Mesendoderm (in vitro differentiated cells): ENCODE measurements around the gene CHCHD6.

Experiments
- DNase-seq: peaks from one replicate; pipeline ENCODE4 v3.0.0; 2013
- H2AK5ac ChIP-seq: 2 replicates; pipeline ENCODE4 v1.6.1; 2013; ENCODE audit warnings: low read length, inconsistent platforms
- H2BK120ac ChIP-seq: 2 replicates; pipeline ENCODE4 v1.6.1; 2013; ENCODE audit warnings: low read depth, mild to moderate bottlenecking, low read length, moderate library complexity, mixed read lengths
- H2BK15ac ChIP-seq: replicated peaks from 2 replicates; pipeline ENCODE4 v1.6.1; 2013; ENCODE audit warnings: low read depth, mild to moderate bottlenecking, moderate library complexity
- H2BK5ac ChIP-seq: 2 replicates; pipeline ENCODE4 v1.6.1; 2013; ENCODE audit warnings: low read length, inconsistent platforms
- H3K18ac ChIP-seq: 2 replicates; pipeline ENCODE4 v1.6.1; 2013; ENCODE audit warnings: mild to moderate bottlenecking, low read length, mixed read lengths
- H3K23ac ChIP-seq: one replicate; pipeline ENCODE4 v1.6.1; 2013; ENCODE audit warnings: low read length
- H3K27ac ChIP-seq: 2 replicates; pipeline ENCODE4 v1.5.1; 2013; ENCODE audit warnings: low read depth, mild to moderate bottlenecking, inconsistent platforms, low read length, moderate library complexity
- H3K27me3 ChIP-seq: 2 replicates; pipeline ENCODE4 v1.6.1; 2013; ENCODE audit warnings: low read length, control low read depth, mild to moderate bottlenecking, inconsistent platforms; ENCODE audit not compliant: insufficient read depth, poor library complexity
- H3K36me3 ChIP-seq: 2 replicates; pipeline ENCODE4 v1.6.1; 2013; ENCODE audit warnings: low read length, inconsistent platforms; ENCODE audit not compliant: control insufficient read depth, insufficient read depth
- H3K4ac ChIP-seq: one replicate; pipeline ENCODE4 v1.6.1; 2013; ENCODE audit warnings: low read depth, mild to moderate bottlenecking, low read length, moderate library complexity
- H3K4me1 ChIP-seq: 2 replicates; pipeline ENCODE4 v1.6.1; 2013; ENCODE audit warnings: low read depth, low read length, inconsistent platforms; ENCODE audit not compliant: control insufficient read depth
- H3K4me2 ChIP-seq: 2 replicates; pipeline ENCODE4 v1.6.1; 2013; ENCODE audit warnings: low read length
- H3K4me3 ChIP-seq: 2 replicates; pipeline ENCODE4 v1.5.1; 2013; ENCODE audit warnings: mild to moderate bottlenecking, low read length
- H3K56ac ChIP-seq: one replicate; pipeline ENCODE4 v1.6.1; 2013; ENCODE audit warnings: low read length
- H3K79me1 ChIP-seq: 2 replicates; pipeline ENCODE4 v1.6.1; 2013; ENCODE audit warnings: low read length, inconsistent platforms
- H3K79me2 ChIP-seq: 2 replicates; pipeline ENCODE4 v1.6.1; 2013; ENCODE audit warnings: mild to moderate bottlenecking, low read length; ENCODE audit not compliant: control insufficient read depth, insufficient read depth
- H3K9ac ChIP-seq: 2 replicates; pipeline ENCODE4 v1.6.1; 2013; ENCODE audit warnings: low read length, inconsistent platforms
- H4K5ac ChIP-seq: one replicate; pipeline ENCODE4 v1.6.1; 2013; ENCODE audit warnings: low read length
- H4K8ac ChIP-seq: one replicate; pipeline ENCODE4 v1.6.1; 2013; ENCODE audit warnings: low read depth, mild to moderate bottlenecking, control low read depth, low read length, moderate library complexity
- WGBS: extraction: QIAGEN DNeasy Blood & Tissue Kit; methylation state at CpG from one replicate; pipeline ENCODE4 v1.1.7; 2013; ENCODE audit warnings: low lambda C conversion rate, missing lambda C conversion rate; ENCODE audit not compliant: insufficient coverage; ENCODE audit errors: extremely low coverage; 5-methylcytosine and 5-hydroxymethylcytosine counted together

The CHCHD6 gene

DNA sequence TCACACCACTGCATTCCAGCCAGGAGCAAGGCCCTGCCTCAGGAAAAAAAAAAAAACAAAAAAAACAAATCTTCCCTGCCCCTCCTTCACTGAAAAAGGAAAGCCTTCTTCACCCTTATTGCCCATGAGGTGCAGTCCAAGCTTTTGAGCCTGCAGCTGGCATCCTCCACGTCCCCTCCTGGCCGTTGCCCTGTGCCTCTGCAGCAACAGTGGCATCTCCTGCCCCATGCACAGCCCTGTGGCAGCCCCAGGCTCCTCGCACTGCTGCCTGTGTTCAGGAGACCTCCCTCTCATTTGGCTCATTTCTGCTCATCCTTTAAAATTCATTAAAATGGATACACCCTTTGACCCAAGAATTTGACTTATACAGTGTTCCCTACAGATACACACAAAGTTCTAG lies 206.2 kb downstream of the CHCHD6 start:
- Histone ChIP-seq H3K18ac (no peak overlapping the region), H4K5ac (no peak overlapping the region), H3K79me1 (no peaks in the 10 kb centered on the region), H3K23ac (no peak overlapping the region), H3K4me1 (no peaks in the 10 kb centered on the region), H3K9ac (no peak overlapping the region), H3K27me3 (no peaks in the 10 kb centered on the region), H3K56ac (no peak overlapping the region), H4K8ac (no peak overlapping the region), H3K4me2 (no peak overlapping the region), H3K79me2 (no peaks in the 10 kb centered on the region), H2BK5ac (no peak overlapping the region), H2BK120ac (no peak overlapping the region), H3K4me3 (no peak overlapping the region), H3K36me3 (no peaks in the 10 kb centered on the region), H3K4ac (no peak overlapping the region), H2AK5ac (no peak overlapping the region), H2BK15ac (no peak overlapping the region), H3K27ac (no peak overlapping the region)
- WGBS = no CpG with 5 or more reads among the region's 3 CpGs
- DNase-seq = no peak

DNA sequence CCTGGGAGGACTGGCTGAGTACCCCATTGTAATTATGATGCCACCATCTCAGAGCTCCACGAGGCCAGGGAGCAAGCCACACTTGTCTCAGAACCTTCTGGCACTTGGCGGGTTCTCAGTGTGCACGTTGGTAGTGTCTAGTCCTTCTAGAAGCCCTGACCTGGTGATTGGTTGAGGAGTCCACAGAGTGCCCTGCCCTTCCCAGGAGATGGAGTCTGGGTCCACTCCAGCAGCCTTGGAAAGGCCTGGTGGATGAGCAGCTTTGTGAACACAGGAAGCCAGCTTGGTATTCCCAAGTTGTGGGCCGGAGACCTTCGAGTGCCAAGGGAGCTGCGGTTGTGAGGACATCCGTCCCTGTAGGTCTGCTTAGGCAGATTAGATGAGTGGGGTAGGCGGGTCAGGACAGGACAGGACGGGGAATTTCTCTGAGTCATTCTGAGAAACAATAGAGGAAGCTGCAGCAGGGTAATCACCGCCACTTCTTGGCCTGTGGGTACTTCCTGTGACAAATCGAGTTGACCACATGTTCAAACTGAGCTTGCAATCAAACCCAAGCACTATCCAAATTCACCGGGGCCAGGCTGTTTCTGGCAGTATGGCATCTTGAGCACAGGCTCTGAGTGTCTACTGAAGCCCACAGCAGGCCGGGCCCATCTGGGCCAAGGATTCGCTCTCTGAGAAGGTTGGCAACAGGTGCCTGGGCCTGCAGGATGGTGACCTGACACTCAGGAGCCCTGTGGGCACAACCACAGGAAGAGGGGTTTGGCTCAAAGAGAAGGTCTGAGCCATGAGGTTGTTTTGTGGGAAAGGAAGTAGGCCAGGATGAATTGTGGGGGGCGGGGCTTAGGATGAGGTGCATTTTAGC lies 207.4 kb downstream of the CHCHD6 start:
- H3K4ac ChIP-seq = no peak overlapping the region
- H3K4me2 ChIP-seq = no peak overlapping the region
- no peak overlapping the region for H2BK5ac ChIP-seq
- H3K79me1 ChIP-seq = no peaks in the 10 kb centered on the region
- WGBS = no CpG with 5 or more reads among the region's 15 CpGs
- no peak overlapping the region for H2AK5ac ChIP-seq
- DNase-seq = peak; percentile 90
- H3K4me1 ChIP-seq = no peaks in the 10 kb centered on the region
- no peak overlapping the region for H4K8ac ChIP-seq
- H3K56ac ChIP-seq = peak overlapping the region; percentile 2
- H4K5ac ChIP-seq = no peak overlapping the region
- no peak overlapping the region for H3K18ac ChIP-seq
- no peaks in the 10 kb centered on the region for H3K79me2 ChIP-seq
- no peak overlapping the region for H3K4me3 ChIP-seq
- no peak overlapping the region for H3K27ac ChIP-seq
- no peak overlapping the region for H3K23ac ChIP-seq
- H3K9ac ChIP-seq = no peak overlapping the region
- H3K27me3 ChIP-seq = no peaks in the 10 kb centered on the region
- H2BK120ac ChIP-seq = no peak overlapping the region
- no peaks in the 10 kb centered on the region for H3K36me3 ChIP-seq
- H2BK15ac ChIP-seq = no peak overlapping the region

DNA sequence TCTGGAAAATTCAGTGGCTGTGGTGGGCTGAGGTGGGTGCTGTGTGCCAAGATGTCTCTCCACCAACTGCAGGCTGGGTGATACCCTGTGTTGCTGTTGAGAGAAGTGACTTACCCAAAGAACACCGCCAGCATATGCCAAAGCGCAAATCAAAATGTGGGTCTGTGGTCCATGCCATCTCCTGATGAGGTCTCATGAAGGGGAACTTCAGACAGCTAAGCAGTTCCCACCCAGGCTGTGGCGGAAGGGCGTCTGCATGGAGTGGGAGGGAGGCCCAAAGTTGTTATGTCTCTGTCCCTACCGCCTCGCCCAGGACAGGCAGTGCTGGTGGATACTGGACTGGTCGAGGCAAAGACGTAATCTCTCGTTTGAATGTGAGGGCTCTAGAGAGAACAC lies 208.0 kb downstream of the CHCHD6 start:
- no CpG with 5 or more reads among the region's 9 CpGs for WGBS
- no peaks in the 10 kb centered on the region for H3K4me1 ChIP-seq
- H3K27ac ChIP-seq = no peak overlapping the region
- H3K36me3 ChIP-seq = no peaks in the 10 kb centered on the region
- no peak overlapping the region for H4K5ac ChIP-seq
- H3K79me1 ChIP-seq = no peaks in the 10 kb centered on the region
- no peak overlapping the region for H4K8ac ChIP-seq
- no peak overlapping the region for H3K18ac ChIP-seq
- no peak overlapping the region for H2BK120ac ChIP-seq
- no peak for DNase-seq
- no peak overlapping the region for H2BK5ac ChIP-seq
- H3K79me2 ChIP-seq = no peaks in the 10 kb centered on the region
- no peak overlapping the region for H2AK5ac ChIP-seq
- no peak overlapping the region for H3K56ac ChIP-seq
- H3K23ac ChIP-seq = no peak overlapping the region
- H3K4me2 ChIP-seq = no peak overlapping the region
- H3K4ac ChIP-seq = no peak overlapping the region
- no peak overlapping the region for H3K4me3 ChIP-seq
- H3K27me3 ChIP-seq = no peaks in the 10 kb centered on the region
- H3K9ac ChIP-seq = no peak overlapping the region
- no peak overlapping the region for H2BK15ac ChIP-seq

DNA sequence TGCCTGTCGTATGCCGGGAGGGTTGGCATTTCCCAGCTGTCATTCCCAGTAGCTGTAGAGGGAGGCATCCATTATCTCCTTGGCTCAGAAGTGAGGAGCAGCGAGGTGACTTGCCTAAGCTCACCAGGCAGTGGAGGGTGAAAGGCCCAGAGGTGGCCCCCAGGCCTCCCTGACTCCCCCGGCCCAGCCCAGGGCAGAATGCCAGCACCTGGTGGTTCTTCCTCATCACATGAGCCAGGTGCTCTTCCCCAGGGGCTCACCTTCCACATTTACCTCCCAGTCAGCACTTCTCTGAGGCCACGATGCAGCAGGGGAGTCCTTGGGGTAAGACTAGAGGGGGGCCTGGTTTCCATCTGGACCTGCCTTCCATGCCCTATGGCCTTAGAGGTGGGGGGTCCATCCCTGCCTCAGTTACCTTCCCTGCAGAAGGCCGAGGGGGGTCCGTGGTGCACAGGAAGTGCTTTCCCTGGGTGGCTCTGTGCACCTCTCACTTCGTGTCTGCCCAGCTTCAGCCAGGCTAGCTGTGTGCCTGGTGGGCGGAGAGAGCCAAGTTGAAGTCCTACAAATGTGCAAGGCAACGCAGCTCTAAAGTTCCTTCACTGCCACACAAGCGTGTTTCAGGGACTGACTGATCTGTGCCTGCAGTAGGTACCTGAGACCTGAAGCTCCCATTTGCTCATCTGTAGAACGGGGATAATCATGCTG lies 208.6 kb downstream of the CHCHD6 start:
- Histone ChIP-seq H3K4me2 (no peak overlapping the region), H3K27me3 (no peaks in the 10 kb centered on the region), H2BK15ac (no peak overlapping the region), H2BK120ac (no peak overlapping the region), H3K27ac (no peak overlapping the region), H4K5ac (no peak overlapping the region), H3K79me1 (no peaks in the 10 kb centered on the region), H3K23ac (no peak overlapping the region), H2AK5ac (no peak overlapping the region), H3K4me1 (no peaks in the 10 kb centered on the region), H3K4ac (no peak overlapping the region), H3K4me3 (no peak overlapping the region), H3K56ac (no peak overlapping the region), H3K9ac (no peak overlapping the region), H3K36me3 (no peaks in the 10 kb centered on the region), H4K8ac (no peak overlapping the region), H2BK5ac (no peak overlapping the region), H3K18ac (no peak overlapping the region), H3K79me2 (no peaks in the 10 kb centered on the region)
- no peak for DNase-seq
- WGBS = no CpG with 5 or more reads among the region's 12 CpGs

DNA sequence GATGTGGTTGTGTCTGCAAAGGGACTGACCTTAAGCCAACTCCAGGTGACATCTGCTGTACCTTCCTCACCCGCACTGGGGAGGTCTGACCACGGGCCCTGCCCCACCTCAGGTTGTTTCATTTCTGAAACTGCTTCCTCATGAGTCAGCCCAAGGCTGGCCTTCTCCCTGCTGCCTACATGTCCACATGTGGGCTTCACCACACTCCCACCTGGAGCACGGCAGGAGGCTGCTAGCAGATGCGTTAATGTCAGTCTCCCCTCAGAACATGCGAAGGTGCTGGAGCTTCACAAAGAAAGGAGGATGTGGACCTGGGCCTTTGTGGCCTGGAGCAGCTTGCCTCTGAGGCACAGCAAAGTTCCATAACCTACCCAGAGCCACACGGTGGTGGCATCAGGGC lies 209.5 kb downstream of the CHCHD6 start:
- Histone ChIP-seq H4K5ac (no peak overlapping the region), H3K27ac (no peak overlapping the region), H3K4me2 (no peak overlapping the region), H3K36me3 (no peaks in the 10 kb centered on the region), H3K4ac (no peak overlapping the region), H3K79me2 (no peaks in the 10 kb centered on the region), H2BK15ac (no peak overlapping the region), H3K23ac (no peak overlapping the region), H3K56ac (no peak overlapping the region), H3K9ac (no peak overlapping the region), H4K8ac (no peak overlapping the region), H3K79me1 (no peaks in the 10 kb centered on the region), H2BK120ac (no peak overlapping the region), H3K18ac (no peak overlapping the region), H3K4me3 (no peak overlapping the region), H3K4me1 (no peaks in the 10 kb centered on the region), H2AK5ac (no peak overlapping the region), H3K27me3 (no peaks in the 10 kb centered on the region), H2BK5ac (no peak overlapping the region)
- no peak for DNase-seq
- no CpG with 5 or more reads among the region's 6 CpGs for WGBS
